MV-4-11 (cell line): Measurements from ENCODE around the gene ARHGAP15.

Experiments used
- DNase-seq: peaks from one replicate; lab custom pipeline; 2025; lab: John Stamatoyannopoulos, UW

ARHGAP15 gene

DNA sequence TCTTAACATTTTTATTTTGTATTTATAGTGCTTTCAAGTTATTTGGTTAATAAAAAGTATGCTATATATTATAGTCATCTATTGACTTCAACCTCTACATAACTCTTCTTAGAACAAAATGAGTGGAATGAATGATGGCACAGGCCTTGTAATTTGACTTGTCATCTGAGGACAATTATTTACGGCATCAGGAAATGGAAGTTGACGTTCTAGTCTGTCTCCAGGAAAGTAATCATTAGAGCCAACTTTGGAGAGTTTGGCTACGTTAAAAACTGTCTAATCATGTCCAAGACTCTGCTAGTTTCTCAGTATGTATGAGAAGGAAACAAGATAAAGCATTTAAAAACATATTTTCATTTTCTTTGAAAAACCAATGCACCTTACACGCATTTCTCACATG lies 353.6 kb downstream of the ARHGAP15 start:
- DNase-seq: no peak

DNA sequence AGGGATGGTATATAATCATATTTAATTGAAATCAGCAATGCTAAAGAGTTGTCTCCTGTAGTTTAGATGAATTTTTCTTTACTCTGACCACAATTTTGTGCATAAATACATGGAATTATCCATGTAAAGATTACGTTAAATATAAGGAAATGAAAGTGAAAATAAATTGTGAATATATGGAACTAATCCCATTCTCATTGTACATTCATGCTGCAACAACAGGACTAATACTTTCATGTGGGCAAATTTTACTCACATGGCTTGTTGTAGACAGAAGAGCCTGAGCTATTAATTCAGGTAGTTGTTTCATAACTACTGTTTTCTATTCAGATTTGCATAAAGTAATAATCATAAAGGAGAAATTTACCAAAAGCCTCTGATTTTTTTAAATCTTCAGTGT lies 357.8 kb downstream of the ARHGAP15 start:
- DNase-seq: peak; percentile 37

DNA sequence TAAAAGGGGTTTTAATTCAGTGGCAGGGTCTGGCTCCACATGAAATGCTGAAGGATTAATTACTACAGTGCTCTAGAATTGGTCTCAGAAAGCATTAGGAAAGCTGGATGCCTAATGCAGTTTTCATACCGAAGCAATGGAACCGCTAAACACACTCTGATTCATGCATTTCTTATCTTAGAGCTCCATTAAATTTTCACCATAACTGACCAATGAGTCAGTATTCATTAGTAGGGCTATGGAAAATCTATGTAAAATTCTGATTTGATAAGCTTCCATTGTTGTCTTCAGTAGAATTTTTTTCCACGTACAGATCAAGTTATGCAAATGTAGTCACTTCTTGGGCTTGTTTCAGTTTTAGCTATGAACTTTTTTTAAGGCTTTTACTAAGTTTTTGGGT lies 359.9 kb downstream of the ARHGAP15 start:
- no peak for DNase-seq

DNA sequence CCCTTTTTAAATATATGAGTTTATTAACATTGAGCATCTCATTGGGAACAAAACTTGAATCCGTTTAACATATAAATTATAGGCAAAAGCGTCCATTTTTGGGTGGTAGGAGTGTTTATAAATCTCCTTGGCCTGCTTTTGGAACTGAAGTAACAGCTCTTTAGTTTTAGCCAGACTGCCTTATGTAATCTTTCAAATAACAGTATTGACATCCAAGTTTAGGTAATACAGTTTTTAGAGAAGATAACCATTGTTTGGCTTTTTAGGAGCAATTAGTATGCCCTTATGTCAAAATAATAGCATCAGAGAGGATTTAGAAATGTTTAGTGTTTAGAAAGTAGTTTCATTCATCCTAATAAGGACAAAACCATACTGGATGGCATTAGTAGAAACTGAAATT lies 361.9 kb downstream of the ARHGAP15 start:
- DNase-seq: no peak

DNA sequence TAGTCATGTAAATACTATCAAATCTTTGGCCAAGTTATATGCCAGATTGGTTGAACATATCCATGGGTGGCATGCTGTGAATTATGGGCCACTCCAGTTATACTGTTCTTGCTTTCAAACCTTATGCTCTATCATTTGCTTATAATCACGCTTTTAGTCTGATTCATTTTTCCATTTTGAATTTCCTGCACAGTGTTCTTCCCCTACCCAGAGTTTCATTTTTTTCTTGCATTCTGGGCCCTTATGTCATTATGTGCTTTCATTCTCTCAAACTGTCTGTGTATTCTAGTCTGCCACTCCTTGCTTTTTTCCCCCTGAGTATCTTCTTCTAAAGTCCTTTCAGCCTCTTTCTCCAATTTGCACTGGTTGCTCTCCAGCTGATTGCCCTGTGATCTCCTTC lies 364.1 kb downstream of the ARHGAP15 start:
- no peak for DNase-seq

DNA sequence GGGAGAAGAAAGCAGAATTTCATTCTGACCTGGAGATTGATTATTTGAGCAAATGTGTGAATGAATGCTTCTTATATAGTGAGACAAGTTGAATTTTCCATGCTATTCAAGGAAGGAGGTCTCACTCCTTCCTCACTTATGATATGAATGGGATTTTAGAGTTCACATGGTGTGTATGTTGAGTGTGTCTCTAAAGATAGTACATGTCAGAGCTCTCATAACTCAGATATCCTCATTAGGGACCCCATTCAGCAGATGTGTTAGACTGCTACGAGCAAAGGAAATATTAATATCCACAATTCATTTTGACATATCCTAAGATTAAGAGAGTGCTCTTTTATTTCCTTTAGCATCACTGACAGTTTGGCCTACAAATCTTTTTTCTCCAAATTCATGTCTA lies 368.5 kb downstream of the ARHGAP15 start:
- DNase-seq: no peak

DNA sequence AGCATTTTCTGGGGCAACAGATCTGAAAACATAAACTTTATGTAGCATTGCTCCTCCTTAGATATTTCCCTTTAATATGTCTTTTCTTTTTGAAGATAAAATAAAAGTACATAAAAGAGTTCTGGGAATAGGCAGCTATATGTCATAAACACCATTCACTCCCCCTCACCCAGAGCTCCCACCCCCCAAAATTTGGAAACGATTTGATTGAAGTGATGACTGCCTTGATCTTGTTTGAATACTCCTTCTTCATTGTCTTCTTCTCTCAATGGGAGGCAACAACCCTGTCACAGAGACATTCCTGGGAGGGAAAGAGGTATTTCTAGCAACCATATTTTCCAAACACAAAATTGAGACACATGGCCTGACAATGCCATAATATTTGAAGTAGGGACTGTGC lies 369.3 kb downstream of the ARHGAP15 start:
- DNase-seq: no peak

DNA sequence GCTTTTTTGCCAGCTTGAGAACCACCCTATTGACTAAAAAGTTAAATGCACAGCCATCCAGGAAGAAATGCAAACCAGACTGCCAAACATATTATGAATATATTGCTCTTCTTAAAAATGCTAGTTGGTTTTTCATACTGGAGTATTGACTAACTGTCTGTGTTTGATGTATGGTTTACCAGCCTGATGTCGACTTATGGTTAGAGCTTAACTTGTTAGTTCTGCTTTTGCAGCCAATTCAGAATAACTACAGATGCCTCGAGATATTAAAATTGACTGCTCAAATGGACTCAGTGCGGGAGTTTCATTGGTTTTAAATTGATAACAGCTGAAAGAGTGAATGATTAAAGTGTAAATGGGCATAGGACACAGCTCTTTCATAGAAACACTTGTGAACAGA lies 369.8 kb downstream of the ARHGAP15 start:
- DNase-seq: peak; percentile 60

DNA sequence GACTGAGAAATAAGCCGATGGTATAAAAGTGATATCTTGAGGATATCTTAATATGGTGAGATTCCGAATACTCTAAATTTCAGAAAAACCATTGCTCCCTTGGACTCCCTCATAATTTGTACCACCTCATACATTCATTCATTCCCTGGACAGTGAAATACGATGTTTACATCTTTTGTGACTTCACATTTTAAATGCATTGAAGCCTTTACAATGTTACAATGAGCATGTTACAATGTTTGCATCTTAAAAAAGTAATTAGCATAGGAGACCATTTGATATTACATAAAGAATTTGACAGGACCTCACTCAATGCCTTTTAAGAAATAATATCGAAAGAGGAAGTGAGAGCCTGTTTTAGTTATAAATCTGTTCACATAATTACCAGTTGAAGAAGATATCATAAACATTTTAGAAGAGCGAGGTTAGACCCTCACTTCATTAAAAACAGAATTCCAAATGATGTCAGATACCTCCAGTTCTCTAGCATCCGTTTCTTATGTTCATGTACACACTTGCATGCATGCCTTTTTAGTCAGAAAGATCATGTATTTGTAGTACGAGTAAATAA lies 372.0 kb downstream of the ARHGAP15 start:
- peak; percentile 29 for DNase-seq

DNA sequence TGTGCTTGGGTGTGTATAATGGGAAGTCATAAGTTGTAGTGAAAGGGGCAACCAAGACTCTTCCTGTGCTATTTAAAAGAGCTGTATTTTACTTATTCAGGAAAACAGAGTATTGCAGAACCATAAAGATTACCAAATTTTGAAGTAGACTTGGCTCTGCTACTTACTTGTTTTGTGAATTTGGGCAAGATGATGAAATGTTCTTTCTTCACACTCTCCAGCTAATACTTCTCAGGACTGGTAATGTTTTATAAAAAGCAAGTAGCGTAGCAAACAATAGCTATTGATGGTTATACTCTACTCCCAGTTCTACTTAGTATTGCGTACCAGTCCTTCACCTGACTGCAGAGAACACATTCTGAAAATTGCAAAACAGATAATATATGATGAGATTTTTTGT lies 374.1 kb downstream of the ARHGAP15 start:
- DNase-seq: no peak

DNA sequence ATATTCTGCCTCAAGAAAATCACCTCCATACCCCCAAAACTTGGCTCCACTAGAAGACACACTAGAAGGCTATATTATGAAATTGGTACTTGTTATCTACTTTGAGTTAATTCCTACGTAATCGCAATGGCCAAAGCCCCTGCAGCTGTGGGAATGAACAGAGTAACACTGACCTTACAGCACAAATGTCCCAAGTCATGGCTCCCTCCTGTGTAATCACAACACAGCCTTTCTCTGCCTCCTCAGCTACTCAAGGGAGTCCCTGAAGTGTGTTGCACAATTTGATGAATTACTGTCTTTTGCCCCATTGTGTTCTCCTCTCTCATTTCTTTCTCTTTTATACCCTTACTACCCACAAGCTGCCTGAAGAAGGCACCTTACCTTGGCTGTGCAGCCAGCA lies 375.2 kb downstream of the ARHGAP15 start:
- no peak for DNase-seq

DNA sequence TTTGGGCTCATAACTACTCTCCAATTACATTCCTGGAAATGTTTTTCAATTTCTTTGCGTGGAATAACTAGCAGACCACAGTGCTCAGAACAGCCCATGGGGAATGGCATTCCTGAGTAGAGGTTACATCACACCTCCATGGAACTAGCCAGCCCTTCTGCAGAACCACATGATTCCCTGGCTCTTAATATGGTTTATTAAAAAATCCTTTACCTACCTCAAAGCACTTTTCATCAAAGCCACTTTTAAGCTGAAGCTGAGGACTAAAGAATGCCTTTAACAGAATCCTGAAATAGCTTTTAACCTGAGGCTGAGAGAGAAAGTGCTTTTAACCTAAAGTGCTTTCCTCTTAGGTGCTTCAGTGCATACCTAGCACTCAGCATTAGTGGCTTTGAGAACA lies 376.3 kb downstream of the ARHGAP15 start:
- no peak for DNase-seq

DNA sequence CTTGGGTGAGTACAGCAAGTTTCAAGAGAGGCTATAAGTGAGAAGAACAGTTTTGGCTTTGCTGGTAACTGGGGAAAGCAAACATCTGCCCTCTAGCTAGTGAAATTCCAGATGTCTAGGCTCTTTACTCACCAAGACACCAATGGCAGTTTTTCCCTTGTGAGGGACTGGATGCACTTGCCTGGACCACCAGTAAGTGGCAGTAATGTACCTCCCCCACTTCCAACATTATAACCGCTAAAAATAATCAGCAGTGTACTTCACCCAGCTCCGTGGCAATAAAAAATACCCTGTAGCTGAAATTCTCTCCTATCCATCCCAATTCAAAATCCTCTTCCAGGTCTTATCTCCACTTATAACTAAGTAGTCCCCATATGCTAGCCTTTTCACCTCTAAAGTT lies 383.9 kb downstream of the ARHGAP15 start:
- no peak for DNase-seq

DNA sequence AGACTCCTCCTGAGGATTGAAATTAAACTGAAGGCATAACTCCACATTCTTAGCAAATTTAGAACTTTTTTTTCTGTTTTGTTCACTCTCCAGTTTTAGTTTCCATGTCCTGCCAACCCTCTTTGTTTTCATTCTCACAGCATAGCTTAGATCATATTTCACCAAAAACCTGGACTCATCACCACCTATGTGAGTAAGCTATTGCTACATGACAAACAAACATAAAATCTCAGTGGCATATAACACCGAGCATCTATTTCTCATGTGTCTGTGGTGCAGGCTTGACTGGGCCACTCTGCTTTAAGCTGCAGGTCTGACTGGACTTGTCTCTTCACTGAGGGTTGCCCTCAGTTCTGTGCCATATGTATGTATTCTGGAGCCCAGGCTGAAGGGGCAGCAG lies 385.2 kb downstream of the ARHGAP15 start:
- no peak for DNase-seq

DNA sequence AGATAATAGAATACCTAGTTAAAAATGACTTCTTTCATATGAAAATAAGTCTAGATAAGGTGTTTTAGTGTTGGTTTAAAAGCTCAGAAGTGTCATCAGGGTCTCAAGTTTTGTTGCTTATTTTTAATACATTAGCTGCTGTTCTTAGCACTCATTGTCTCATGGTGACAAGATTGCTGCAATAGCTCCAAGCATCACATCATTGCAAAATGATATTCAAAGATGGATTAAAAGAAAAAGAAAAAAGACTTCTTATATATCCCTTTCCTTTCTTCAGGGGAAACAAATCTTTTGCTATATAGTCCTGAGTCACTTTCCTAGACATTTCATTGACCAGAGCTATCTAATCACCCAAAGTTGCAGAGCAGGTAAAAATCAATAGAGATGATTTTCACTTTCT lies 386.1 kb downstream of the ARHGAP15 start:
- no peak for DNase-seq

DNA sequence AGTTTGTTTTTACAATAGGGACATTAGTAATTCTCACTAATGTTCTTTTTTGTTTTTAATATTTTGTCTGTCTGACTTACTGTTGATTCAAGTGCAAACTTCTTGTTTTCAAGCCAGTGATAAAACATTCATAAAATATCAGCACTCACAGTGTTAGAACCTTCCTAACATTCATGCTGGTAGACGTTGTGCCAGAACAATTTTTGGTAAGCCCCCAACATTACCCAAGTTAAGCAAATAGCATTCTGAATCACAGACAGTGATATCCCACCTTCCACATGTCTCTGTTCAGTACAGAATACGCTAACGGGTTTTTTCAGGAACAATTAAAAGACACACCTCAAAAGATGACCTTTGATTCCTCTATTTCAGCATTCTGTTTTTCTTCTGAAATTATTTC lies 390.3 kb downstream of the ARHGAP15 start:
- DNase-seq: no peak

DNA sequence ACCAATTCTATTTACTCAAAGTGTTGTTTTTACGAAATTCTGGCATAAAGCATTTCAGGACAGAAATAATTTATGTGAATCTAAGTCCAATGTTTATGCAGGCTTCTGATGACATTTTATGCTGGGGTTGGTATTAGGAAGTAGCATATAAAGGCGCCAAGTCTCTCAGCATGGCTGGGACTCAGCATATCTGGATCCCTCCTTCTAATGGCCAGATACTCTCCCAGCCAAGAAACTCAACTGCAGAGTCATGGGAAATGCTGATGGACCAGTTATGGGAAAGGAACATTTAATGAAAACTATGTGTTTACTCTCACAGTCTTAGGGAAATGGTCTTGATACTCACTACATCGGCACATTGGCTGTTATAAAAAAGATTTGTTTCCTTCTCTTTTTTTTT lies 392.2 kb downstream of the ARHGAP15 start:
- DNase-seq: no peak

DNA sequence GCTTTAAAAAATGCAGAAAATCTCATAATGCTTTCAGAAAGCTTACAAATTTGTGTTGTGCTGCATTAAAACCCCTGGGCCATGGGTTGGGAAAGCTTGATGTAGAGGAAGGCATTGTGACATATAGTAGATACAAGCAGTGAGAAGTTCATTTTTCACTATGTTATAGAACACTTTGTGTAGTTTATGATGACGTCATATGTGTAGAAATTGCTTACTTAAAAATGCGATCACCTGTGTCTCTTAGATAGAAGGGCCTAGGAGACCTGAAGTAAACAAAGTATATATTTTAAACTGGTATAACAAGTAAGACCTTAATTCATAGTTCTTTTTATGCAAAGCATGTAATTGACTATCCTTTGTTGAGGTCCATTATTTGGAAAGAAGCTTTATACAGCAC lies 393.5 kb downstream of the ARHGAP15 start:
- no peak for DNase-seq

DNA sequence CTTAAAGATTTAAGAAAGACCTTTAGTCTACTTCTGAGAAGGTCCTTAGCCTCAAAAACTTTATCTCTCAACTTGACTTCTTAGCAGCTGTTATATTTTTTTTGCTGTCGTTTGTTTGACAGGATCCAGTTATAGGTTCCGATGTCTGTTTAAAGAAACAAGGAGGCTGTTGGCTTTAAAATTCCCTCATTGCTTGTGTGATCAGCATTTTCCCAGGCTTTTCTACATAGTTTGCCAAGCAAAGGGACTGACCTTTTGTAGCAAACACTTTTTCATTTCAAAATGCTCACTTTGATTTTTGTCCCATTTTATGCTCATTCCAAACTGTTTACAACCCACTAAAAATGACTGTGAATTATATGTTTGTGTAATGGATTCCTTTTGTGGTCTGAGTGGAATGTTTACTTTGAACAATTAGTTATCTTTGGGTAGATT lies 394.9 kb downstream of the ARHGAP15 start:
- no peak for DNase-seq

DNA sequence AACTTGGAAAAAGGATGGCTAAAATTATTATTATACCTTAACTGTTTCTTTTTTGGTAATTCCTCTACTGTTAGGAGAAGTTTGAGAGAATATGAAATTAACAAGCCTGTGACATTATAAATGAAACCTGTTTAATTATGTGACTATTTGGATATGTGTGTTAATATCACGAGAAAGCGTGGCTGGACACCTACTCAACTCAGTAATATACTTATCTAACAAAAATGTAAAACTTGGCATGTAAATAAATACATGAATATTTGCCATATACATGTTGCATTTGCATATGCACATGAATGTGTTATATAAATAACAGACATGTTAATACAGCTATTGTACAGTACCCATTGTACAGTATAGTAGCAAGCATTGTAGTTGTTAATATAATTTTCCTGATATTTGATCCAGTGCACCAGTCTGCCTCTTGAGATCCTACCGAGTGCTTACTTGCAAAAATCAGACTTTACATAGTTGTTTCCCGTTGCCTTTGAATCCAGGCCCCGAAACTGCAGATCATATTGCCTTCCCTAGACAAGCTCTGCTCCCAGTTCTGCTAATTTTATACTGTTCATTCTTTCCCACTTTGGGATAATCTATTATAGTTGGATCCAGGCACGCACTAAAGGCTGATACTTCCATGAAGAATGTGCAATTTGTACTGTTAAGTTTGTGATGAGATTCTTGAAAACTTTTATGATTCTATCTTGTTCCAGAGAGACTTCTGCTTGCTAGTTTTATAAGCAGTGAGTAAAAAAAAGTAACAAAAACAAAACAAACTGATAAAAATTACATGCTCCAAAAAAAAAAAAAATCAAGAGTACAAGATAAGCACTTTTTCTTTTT lies 395.6 kb downstream of the ARHGAP15 start:
- no peak for DNase-seq

DNA sequence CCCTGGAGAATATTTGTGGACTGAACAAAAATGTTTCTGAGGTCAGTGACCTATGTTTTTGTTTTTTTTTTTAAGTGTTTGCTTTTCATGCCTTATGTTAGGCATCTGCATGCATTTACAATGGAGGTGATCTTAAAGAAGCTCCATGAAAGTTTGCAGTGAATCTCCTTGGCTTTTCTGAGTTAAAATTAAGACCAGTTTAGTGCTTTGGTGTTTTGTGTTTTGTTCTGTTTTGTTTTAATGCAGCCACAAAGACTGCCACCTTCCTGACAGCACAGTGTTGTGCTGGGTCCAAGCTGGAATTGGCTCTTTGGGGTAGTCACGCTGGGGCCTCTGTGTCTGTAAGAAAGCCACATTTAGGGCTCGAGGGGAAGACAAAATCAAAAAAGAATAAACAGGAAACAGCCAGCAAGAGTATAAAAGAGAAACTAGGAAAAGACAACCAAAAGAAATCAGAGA lies 396.2 kb downstream of the ARHGAP15 start:
- no peak for DNase-seq

DNA sequence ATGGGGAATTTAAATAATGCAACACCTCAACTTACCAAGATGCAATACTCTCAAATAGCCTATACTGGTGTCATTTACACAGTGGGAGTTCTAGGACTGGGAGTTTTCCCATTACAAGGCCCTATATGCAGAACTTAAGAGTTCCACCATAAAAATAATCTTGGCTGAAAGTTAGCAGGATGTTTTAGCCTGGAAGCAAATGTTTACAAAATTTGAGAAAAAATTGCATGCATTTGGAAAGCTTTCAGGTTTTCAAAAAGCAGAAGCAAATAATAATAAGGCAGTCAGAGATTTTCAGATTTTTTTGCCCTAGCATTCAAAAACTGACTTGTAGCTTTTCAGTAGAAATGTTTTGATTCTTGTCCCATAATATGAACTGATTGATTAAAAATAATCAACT lies 397.3 kb downstream of the ARHGAP15 start:
- no peak for DNase-seq

DNA sequence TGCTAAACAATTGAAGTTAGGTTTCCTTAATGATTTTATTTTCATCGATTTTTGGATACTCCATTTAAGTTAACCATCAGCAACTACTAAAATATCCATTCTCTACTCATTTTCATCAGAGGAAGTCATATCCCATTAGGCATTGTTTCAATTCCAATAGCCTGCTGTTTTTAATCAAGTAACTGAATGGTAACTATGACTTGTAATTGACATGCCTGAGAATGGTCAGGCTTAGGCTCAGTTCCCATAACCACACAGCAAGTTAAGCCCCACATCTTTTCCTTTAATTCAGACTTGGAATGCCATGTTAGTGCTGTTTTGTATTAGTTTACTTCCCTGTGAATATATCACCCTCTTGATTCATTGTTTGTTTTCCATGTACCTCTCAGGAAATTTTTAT lies 398.8 kb downstream of the ARHGAP15 start:
- no peak for DNase-seq
